Measurements from ENCODE around the gene SND1.
A peak's percentile ranks its signal among the peaks of the same experiment; 100 is the strongest.

The SND1 gene

GRCh38 chr7:127838816-127839415 lies 186.9 kb downstream of the SND1 start:
- H3K4me3 ChIP-seq (replicated peaks; ENCODE audit: low read depth, low read length) = no peak overlapping the region
- TF ChIP-seq, protein P1, sequence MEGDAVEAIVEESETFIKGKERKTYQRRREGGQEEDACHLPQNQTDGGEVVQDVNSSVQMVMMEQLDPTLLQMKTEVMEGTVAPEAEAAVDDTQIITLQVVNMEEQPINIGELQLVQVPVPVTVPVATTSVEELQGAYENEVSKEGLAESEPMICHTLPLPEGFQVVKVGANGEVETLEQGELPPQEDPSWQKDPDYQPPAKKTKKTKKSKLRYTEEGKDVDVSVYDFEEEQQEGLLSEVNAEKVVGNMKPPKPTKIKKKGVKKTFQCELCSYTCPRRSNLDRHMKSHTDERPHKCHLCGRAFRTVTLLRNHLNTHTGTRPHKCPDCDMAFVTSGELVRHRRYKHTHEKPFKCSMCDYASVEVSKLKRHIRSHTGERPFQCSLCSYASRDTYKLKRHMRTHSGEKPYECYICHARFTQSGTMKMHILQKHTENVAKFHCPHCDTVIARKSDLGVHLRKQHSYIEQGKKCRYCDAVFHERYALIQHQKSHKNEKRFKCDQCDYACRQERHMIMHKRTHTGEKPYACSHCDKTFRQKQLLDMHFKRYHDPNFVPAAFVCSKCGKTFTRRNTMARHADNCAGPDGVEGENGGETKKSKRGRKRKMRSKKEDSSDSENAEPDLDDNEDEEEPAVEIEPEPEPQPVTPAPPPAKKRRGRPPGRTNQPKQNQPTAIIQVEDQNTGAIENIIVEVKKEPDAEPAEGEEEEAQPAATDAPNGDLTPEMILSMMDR (IDR thresholded peaks at IDR 0.05; ENCODE audit: low read length, missing control alignments) = no peak
- DNase-seq (ENCODE audit: low read depth) = peak; percentile 73

DNA sequence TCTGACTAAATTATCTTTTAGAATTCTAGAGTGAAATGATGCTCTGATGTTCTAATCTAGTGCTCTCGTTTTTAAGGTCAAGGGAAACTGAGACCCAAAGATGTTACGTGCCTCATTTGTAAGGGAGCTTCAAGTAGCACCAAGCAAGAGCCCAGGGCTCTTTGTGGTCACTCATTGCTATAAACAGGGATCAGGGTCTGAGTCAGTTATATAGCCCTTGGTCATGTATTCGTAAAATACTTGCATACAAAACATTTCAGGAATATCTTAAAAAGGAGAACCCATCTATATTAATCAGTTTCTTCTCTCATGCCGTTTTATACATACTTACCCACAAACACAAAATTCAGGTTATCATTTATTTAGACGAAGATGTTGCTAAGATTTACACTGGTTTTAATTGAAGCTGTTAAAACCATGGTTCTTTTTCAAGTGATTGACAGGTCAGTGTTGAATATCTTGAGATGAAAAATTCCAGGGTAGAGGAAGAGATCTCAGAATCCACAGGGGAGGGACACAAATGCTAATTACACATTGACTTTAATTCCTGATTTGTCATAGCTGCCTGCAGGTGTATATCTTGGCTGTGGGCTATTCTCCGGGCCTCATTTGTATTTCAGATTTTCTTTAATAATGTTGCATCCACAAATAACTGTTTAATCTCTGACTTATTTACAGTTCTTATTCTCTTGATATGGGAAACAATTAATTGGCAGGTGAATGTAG lies 188.4 kb downstream of the SND1 start:
- TF ChIP-seq, protein P1 (IDR thresholded peaks at IDR 0.05; ENCODE audit: low read length, missing control alignments) = no peak
- DNase-seq (ENCODE audit: low read depth) = no peak
- no peak overlapping the region for H3K4me3 ChIP-seq (replicated peaks; ENCODE audit: low read depth, low read length)

DNA sequence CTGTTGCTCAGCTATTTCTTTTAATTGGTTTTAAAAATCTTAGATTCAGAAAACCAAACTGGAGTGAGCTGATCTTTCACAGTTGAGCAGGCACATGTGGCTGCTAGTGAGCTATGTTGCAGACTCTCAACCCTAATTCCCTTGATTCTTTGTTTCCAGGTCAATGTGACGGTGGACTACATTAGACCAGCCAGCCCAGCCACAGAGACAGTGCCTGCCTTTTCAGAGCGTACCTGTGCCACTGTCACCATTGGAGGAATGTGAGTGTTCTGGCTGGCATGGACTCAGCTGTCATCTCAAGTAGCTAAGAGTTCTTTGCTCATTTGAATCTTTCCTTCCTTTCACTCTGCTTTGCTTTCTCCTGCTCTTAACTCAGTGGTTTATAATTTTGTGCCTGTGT lies 192.2 kb downstream of the SND1 start:
- TF ChIP-seq, protein P1 (IDR thresholded peaks at IDR 0.05; ENCODE audit: low read length, missing control alignments) = no peak
- DNase-seq (ENCODE audit: low read depth) = no peak

DNA sequence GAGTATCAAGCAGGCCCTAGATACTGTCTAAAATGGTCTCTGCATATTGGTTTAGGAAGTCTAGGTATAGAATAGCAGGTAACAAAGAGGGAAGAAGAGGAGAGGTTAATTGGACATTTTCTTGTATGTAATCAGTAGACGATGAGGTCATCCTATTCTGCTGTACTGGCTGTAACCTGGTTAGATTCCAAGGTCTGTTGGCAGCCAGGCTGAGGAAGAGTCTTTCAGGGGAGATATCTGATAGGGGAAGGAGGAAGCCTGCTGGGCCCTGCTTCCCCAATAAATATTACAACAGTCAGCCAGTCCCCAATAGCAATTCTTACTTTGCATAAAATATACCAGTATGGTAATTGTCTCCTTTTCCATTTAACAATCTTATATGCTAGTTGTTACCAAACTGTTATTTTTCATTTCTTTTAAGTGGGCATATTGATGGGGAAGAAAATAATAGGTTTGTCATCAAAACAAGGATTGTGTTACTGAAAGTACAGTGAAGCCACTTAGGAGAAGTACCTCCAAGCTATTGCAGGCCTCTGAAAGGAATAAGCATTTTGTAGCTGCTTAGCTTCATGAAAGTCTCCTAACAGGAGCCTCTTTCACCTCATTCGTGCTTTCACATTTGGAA lies 192.8 kb downstream of the SND1 start:
- TF ChIP-seq, protein P1 (IDR thresholded peaks at IDR 0.05; ENCODE audit: low read length, missing control alignments) = no peak
- DNase-seq (ENCODE audit: low read depth) = peak; percentile 49
- no peak overlapping the region for H3K4me3 ChIP-seq (replicated peaks; ENCODE audit: low read depth, low read length)

More for the DNA sequence above, 192.2 kb downstream of the SND1 start:
- no peak overlapping the region for H3K4me3 ChIP-seq (replicated peaks; ENCODE audit: low read depth, low read length)

DNA sequence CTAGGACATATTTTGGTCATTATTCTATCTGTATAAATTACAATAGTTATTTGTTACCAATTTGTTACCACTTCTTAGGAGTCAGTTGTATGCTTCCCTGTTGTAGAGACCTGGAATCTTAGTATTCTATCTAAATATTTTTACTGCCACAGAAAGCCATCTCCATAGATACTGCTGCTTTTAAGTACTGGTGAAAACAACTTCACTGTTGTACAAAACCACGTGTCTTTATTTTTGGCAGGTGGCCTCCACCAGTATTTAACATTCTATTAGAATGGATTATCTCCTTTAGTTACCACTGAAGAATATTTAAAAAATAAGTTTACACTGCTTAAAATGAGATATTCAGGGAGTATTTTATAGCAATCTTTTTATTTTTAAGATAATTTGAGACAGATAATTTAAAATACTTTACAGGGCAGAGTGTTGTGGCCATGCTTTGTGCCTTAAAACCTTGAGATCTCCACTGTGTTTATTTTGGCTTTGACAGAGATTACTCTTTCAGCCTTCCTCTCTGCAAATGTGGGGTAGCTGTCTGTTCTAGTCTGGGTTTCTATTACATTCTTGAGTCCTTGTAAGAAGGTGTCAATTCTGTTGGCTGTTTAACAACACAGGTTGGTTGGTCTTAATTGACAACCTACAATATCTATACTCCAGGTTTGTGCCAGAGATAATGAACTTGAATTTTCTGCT lies 193.7 kb downstream of the SND1 start:
- TF ChIP-seq, protein P1 (IDR thresholded peaks at IDR 0.05; ENCODE audit: low read length, missing control alignments) = no peak
- no peak overlapping the region for H3K4me3 ChIP-seq (replicated peaks; ENCODE audit: low read depth, low read length)
- DNase-seq (ENCODE audit: low read depth) = no peak

- H3K4me3 ChIP-seq (replicated peaks; ENCODE audit: low read depth, low read length) = no peak overlapping the region
- TF ChIP-seq, protein P1 (IDR thresholded peaks at IDR 0.05; ENCODE audit: low read length, missing control alignments) = no peak
- no peak for DNase-seq (ENCODE audit: low read depth)
Observed at GRCh38 chr7:127847641-127848040, 195.6 kb downstream of the SND1 start.
